ENCODE data around the gene TYK2. TPM values are rescaled to one million over a fixed set of nuclear protein-coding genes. Genes with fewer than 3 reads are reported as not detected.

Gene TYK2
- total RNA-seq, 1 donor from 2014 or later, result 143 TPM

GRCh38 chr19:10317857-10318462 lies 62.4 kb downstream of the TYK2 start:
- H3K4me1 Mint-ChIP-seq (ENCODE audit: unreplicated experiment), result peaks cover 6% of the 10 kb centered on the region

DNA sequence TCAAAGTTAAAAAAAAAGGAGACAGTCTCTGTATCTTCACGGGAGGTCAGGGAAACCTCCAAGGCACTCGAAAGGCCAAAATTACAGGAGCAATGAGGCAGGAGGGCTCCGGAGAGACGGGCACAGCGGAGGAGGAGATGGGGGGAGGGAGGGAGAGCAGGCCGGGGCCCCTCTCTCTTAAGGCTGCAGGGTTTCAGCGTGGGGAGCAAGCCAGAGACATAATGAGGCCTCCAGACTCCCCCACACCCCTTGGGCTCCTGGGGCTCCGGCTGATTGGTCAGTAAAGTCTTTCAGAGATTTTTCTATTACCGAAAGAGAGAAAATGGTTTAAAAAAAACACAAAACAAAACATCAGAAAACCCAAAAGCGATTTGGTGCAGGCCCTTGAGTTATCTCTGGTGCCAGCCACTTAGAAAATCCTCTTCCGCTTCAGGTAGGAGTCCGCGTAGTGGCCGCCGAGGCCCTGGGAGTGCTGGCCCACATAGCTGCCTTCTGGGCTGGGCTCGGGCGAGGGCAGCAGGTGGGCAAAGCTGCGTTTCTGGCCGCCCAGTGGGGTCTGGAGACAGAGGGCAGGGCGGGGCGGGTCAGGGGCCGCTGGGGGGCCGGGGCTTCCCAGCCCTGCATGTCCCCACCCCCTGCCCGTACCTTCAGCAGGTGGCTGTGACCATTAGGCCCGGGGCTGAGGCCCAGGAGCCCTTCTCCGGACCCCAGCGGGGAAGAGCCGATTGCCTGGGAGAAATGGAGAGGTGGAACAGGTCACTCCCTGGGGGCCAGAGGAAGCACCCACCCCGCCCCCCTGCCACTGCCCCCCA lies 63.1 kb downstream of the TYK2 start:
- no peak overlapping the region for H3K4me3 Mint-ChIP-seq (ENCODE audit: unreplicated experiment)
- peaks cover 20% of the 10 kb centered on the region for H3K36me3 Mint-ChIP-seq (ENCODE audit: low read depth, unreplicated experiment)
- H3K9me3 Mint-ChIP-seq (ENCODE audit: unreplicated experiment), result no peaks in the 10 kb centered on the region
- no peak for TF ChIP-seq CTCF (IDR thresholded peaks at IDR 0.05; ENCODE audit: unreplicated experiment)
- DNase-seq (ENCODE audit: low spot score), result no peak
- H3K27ac Mint-ChIP-seq (ENCODE audit: unreplicated experiment), result no peak overlapping the region
- H3K4me1 Mint-ChIP-seq (ENCODE audit: unreplicated experiment), result peaks cover 6% of the 10 kb centered on the region
- peaks cover 13% of the 10 kb centered on the region for H3K27me3 Mint-ChIP-seq (ENCODE audit: unreplicated experiment)

More at GRCh38 chr19:10317857-10318462, 62.4 kb downstream of the TYK2 start:
- DNase-seq (ENCODE audit: low spot score), result no peak
- no peak overlapping the region for H3K27ac Mint-ChIP-seq (ENCODE audit: unreplicated experiment)
- no peak overlapping the region for H3K4me3 Mint-ChIP-seq (ENCODE audit: unreplicated experiment)
- peaks cover 21% of the 10 kb centered on the region for H3K36me3 Mint-ChIP-seq (ENCODE audit: low read depth, unreplicated experiment)
- no peaks in the 10 kb centered on the region for H3K9me3 Mint-ChIP-seq (ENCODE audit: unreplicated experiment)
- no peak for TF ChIP-seq CTCF (IDR thresholded peaks at IDR 0.05; ENCODE audit: unreplicated experiment)
- H3K27me3 Mint-ChIP-seq (ENCODE audit: unreplicated experiment), result peaks cover 13% of the 10 kb centered on the region

DNA sequence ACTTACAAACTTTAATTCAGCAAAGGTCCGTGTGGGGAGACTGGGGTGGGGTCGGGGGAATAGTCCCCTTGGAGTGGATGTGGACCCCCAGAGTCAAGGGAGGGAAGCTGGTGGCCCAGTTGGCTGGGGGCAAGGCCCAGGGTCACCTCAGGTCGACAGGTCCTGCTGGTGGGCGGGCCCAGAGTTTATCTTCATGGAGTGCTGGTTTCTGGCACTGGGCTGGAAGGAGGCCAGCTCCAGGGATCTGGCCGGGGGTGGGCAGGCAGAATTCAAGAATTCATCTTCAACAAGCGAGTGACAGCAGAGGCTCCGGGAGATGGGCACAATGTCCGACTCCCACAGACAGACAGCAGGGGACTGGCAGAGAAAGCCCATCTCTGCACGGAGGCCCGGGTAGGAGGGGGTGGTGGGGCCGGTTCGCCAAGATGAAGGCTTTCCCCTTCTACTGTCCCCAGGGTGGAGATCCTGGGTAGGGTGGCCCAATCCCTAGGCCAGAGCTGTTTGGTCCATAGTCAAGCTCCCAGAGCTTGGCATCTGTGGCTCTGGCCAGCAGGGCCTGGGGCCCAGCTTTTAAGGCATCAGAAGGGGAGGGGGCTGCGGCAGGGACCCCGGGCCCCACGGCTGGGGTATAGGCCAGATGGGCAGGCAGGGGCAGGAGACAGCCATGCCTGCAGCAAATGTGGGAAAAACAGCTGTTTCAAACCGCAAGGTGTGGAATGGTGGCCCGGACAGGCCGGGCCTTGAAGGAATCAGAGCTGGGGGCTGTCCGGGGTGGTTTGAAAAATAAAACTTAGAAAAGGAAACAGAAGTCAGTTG lies 63.9 kb downstream of the TYK2 start:
- peaks cover 14% of the 10 kb centered on the region for H3K36me3 Mint-ChIP-seq (ENCODE audit: low read depth, unreplicated experiment)
- DNase-seq (ENCODE audit: low spot score), result no peak
- H3K27me3 Mint-ChIP-seq (ENCODE audit: unreplicated experiment), result peaks cover 8% of the 10 kb centered on the region

GRCh38 chr19:10315335-10316214 lies 64.8 kb downstream of the TYK2 start, which contains the start of gene FDX2:
Gene FDX2 (minus strand): TSS chr19:10316015. CDS start chr19:10315996, 19 bp downstream.
- H3K27me3 Mint-ChIP-seq (ENCODE audit: unreplicated experiment), result peaks cover 8% of the 10 kb centered on the region
- peaks cover 14% of the 10 kb centered on the region for H3K36me3 Mint-ChIP-seq (ENCODE audit: low read depth, unreplicated experiment)
- no peak for TF ChIP-seq CTCF (IDR thresholded peaks at IDR 0.05; ENCODE audit: unreplicated experiment)
- H3K9me3 Mint-ChIP-seq (ENCODE audit: unreplicated experiment), result no peaks in the 10 kb centered on the region
- peaks cover 6% of the 10 kb centered on the region for H3K4me1 Mint-ChIP-seq (ENCODE audit: unreplicated experiment)
- peak within 1 kb of the TSS; percentile 94 for H3K4me3 Mint-ChIP-seq (ENCODE audit: unreplicated experiment)
- DNase-seq (ENCODE audit: low spot score), result peak; percentile 81
- H3K27ac Mint-ChIP-seq (ENCODE audit: unreplicated experiment), result peak within 1 kb of the TSS; percentile 50

More for the DNA sequence above, 63.9 kb downstream of the TYK2 start:
- TF ChIP-seq CTCF (IDR thresholded peaks at IDR 0.05; ENCODE audit: unreplicated experiment), result no peak
- Mint-ChIP-seq H3K27ac (ENCODE audit: unreplicated experiment) (no peak overlapping the region), H3K4me1 (ENCODE audit: unreplicated experiment) (peaks cover 6% of the 10 kb centered on the region), H3K4me3 (ENCODE audit: unreplicated experiment) (peak overlapping the region; percentile 94), H3K9me3 (ENCODE audit: unreplicated experiment) (no peaks in the 10 kb centered on the region)
